Measurements from ENCODE around the gene RPL10.

GRCh38 chrX:154401918-154402621 lies 3.9 kb downstream of the RPL10 start:
- no peak for TF ChIP-seq ESRRG (CRISPR knock-in tag; IDR thresholded peaks at IDR 0.05)
- TF ChIP-seq ZFP3 (CRISPR knock-in tag; IDR thresholded peaks at IDR 0.05): no peak
- no peak for TF ChIP-seq ZFP30 (CRISPR knock-in tag; IDR thresholded peaks at IDR 0.05)
- no peak for TF ChIP-seq PATZ1 (CRISPR knock-in tag; IDR thresholded peaks at IDR 0.05; ENCODE audit: borderline replicate concordance)
- no peak for TF ChIP-seq ZNF70 (CRISPR knock-in tag; IDR thresholded peaks at IDR 0.05)
- no peak for TF ChIP-seq ZC3H10 (CRISPR knock-in tag; IDR thresholded peaks at IDR 0.05)
- no peak for TF ChIP-seq ISL1 (CRISPR knock-in tag; IDR thresholded peaks at IDR 0.05)
- TF ChIP-seq ARNTL (CRISPR knock-in tag; IDR thresholded peaks at IDR 0.05; ENCODE audit: borderline replicate concordance, low read depth): no peak
- TF ChIP-seq OSR1 (CRISPR knock-in tag; IDR thresholded peaks at IDR 0.05): no peak
- TF ChIP-seq RARB (CRISPR knock-in tag; IDR thresholded peaks at IDR 0.05): no peak
- TF ChIP-seq GLIS3 (CRISPR knock-in tag; IDR thresholded peaks at IDR 0.05): no peak
- no peak for TF ChIP-seq CSDC2 (CRISPR knock-in tag; IDR thresholded peaks at IDR 0.05)

All from SK-N-SH treated with all-trans-retinoic acid at 6 μM for 48 hours (cell line).